ENCODE results near the gene SOD2.
"Not testable (repeated sequence)": the region's sequence is repeated elsewhere in the genome, so short reads cannot be mapped to it uniquely, and the experiment has no call there.

Gene SOD2

DNA sequence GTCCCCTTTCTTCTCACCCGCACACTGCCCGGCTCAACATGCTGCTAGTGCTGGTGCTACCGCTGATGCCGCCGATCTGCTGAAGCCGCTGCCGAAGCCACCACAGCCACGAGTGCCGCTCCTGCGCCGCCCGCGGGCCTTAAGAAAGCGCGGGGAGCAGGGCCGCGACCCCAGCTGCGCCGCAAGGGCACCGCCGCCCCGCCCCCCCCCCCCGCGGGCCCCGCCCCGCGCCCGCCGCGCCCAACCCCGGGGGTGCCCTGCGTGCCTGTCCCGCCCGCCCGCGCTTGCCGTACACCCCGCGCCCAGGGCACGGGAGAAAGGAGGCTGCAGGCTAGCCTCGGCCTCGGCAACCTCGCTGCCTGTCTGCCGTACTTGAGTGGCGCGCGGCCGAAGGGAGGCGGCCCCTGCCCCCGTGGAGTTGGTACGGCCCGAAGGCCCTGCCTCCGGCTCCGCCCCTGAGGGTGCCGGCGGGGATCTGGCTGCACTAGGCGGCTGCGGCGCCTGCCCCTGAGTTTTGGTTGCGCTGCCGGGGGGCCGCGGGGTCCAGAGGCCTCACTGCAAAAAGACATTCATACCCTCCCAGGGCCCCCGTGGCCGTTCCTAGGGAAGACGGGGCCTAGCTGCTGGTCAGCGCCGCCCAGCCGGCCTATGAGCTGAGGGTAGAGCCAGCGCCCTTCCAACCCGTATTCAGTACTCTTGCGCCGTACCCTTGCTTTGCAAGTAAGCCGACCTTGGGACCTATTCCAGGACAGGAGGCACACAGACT lies at the start of gene SOD2:
Gene SOD2 (minus strand): TSS at position 114 of the 766 bp plus-strand sequence. CDS start 74 bp downstream, at position 40.
- peak; percentile 61 for DNase-seq (ENCODE audit: low read depth, low spot score)

DNA sequence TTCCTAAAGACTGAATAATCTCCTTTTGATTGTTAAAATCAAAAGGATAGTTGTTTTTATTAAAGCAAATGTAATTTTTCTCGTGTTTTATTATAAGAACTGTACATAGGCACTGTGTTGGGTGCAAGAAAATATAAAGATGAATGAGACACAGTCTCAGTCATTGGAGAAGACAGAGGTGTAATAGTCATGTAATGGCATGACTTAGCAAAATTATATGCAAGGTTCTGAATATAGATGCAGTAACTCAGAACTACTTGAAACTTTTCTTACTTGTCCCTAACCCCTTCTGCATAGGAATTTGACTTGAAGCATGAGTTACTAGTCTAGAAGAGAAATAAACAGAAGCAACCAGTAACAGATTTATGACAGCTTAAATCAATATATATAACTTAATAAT lies 49.1 kb upstream of the SOD2 start:
- no peak for DNase-seq (ENCODE audit: low read depth, low spot score)

DNA sequence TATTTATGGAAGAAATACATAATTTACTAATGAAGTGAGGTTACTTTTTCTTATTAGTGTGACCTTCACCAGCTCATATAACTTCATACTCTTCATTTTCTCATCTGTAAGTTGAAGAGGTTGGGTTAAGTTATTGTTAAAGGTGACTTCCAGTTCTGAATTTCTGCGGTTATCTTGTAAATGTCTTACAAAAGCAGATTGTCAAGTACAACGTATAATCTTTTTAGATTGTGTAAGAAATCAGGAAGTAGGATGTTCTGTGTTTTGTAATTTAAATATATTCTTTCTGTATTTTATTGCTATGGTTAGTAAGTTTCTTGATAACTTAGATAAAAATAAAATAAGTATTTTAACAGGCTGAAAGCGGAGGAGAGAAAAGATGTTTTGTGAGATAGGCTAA lies 46.3 kb upstream of the SOD2 start:
- DNase-seq (ENCODE audit: low read depth, low spot score), result no peak

DNA sequence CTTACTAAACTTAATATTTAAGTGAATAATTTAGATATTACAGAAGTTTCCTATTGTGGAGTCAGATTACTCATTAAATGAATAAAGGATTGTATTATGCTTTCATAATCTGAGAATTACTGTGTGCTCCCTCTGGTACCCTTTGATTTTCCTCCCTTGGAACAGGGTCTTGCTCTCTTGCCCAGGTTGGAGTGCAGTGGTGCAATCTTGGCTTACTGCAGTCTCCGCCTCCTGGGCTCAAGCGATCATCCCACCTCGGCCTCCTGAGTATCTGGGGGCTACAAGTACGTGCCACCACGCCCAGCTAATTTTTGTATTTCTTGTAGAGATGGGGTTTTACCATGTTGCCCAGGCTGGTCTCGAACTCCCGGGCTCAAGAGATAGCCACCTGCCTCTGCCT lies 43.9 kb upstream of the SOD2 start:
- DNase-seq (ENCODE audit: low read depth, low spot score), result no peak

DNA sequence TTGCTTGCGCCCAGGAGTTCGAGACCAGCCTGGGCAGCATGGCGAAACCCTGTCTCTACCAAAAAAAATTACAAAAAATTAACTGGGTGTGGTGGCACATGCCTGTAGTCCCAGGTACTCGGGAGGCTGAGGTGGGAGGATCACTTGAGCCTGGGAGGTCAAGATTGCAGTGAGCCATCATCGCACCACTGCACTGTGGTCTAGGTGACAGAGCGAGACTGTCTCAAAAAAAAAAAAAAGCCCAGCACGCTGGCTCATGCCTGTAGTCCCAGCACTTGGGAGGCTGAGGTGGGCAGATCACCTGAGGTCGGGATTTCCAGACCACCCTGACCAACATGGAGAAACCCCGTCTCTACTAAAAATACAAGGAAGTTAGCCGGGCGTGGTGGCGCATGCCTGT lies 40.4 kb upstream of the SOD2 start:
- not testable (repeated sequence) for DNase-seq (ENCODE audit: low read depth, low spot score)

DNA sequence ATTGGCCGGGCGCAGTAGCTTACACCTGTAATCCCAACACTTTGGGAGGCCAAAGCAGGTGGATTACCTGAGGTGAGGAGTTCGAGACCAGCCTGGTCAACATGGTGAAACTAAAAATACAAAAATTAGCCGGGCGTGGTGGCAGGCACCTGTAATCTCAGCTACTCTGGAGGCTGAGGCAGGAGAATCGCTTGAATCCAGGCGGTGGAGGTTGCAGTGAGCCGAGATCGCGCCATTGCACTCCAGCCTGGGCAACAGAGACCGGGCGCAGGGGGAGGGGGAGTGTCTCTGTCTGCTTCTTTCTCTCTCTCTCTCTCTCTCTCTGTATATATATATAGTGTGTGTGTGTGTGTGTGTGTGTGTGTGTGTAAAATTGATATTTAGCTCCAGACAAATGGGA lies 39.5 kb upstream of the SOD2 start:
- not testable (repeated sequence) for DNase-seq (ENCODE audit: low read depth, low spot score)

DNA sequence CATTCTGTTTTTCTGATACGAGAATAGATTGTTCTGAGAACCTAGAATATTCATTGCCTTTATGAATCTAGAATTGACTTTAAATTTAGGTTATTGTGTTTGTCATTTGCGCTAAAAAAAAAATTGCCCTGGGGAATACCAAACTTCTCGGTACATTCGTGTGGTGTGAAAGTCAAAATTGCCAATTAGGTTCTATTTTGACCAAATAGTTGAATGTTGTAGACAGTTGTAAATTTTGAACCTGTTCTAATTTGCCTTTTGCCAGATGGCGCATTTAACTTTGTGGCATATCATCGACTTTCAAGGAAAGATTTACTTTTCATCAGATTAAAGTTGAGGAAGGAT lies 37.3 kb upstream of the SOD2 start:
- no peak for DNase-seq (ENCODE audit: low read depth, low spot score)

DNA sequence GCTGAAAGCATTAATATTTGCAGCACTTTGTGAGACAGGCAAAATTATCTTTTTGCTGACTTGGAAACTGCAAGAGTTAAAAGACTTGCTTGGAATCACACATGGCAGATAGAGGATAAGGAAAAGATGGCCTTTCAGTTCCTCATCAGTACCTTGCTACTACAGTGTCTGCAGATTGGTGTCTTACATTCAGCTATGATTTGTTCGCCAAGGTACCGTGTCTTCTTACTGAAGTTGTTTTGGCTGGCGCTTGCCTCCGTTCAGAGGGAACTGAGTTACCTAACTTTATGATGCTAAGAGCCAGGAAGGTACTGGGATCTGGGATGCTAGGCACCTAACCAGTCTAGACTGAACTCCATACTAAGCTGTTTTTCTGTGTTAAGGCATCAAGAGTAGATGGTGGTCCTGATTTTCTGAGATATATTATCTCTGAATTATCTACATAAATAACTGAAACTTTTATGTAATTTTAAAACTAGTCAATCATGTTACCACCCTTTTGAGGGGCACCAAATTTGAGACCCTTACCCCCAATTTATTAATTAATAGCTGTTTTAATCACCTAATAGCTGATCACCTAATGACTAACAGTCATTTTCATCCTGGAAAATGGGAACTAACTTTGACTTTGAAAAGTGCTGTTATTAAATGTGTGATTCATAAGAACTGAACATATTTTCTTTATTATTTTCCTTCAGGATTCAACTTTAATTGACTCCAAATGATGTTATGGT lies 36.7 kb upstream of the SOD2 start:
- no peak for DNase-seq (ENCODE audit: low read depth, low spot score)

DNA sequence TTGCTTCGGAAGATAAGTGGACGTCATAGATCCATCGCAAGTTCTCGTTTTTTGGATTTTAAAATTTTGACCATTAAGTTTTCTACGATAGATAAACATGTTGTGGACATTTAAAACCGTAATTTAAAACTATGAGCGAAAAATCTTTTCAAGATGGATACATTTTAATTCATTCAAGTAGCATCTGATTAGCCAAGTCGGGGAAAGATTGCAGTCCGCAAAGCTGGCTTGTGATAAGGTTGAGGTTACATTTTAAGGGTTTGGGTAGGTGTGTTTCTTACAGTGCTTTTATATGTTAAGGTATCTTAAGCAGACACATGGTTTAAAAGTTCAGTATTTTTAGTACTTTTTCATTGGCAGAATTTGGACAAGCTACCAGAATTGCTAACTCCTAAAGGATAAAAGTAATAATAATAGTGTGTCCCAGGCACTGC lies 35.5 kb upstream of the SOD2 start:
- DNase-seq (ENCODE audit: low read depth, low spot score), result no peak

DNA sequence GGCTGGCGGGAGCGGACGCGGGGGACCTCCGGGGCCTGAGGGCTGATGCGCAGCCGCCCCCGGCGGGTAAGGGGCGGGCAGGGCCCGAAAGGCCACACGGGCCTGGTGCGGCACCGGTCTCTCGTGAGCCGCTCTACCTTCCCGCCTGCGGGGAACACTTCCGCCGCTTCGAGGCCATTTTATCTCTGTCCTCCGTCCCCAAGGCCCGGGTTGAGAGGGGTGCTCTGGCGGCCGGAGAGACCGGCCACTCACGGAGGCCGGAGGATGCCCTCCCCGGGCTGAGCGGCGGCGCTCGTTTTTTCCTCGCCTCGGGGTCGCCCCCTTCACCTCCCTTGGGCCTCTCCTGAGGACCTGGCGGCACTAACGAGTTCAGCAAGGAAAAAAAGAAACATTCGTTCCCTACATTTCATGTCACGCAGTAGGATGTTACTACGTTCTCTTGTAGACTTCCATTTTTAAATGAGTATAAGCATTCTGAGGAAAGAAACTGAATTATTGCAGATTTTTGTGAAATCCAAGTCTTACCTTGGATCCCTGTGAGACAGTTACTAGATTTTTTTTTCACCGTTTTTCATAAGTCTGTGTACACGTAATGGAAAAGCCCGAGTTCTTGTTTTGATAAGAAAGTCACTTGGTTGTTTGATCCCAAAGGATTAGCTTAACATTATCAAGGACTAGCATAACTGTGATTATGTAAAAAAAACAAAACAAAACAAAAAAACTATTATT lies 34.8 kb upstream of the SOD2 start:
- no peak for DNase-seq (ENCODE audit: low read depth, low spot score)

DNA sequence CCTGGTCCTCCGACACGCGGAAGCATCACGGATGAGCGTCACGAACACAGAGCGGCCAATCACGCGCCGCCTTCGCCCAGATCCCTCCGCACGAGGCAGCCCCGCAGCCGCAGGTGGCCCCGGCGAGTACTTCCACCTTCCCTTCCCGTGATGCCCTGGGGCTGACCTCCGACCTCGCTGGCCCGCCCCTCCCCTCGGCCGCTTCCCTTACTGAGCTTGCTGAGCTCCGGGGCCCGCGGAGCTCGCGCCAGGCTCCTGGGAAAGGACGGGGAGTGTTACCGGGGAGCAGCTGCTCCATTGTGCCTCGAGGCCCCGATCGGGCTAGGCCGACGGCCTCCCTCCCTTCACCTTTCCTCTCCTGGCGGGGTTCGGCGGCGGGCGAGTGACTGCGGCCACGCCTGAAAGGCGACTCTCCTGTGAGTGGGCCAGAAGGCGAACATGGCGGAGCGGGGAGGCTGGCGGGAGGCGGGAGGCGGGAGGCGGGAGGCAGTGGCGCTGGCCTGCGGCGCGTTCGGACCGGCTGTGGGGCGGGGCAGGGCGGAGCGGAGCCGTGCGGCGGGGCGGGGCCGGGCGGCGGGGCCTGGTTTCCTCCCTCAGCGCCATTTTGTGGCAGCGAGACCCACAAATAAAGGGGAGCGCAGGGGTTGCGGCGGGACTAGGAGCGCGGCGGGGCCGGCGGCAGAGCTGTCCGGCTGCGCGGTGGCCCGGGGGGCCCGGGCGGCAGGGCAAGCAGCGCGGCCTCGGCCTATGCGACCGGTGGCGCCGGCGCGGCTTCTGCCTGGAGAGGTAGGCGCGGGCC lies 34.1 kb upstream of the SOD2 start, which contains the start of gene WTAP:
Gene WTAP (plus strand): TSS at position 589 of the 799 bp plus-strand sequence. CDS start 8,760 bp downstream, outside the sequence.
- peak; percentile 92 for DNase-seq (ENCODE audit: low read depth, low spot score)

DNA sequence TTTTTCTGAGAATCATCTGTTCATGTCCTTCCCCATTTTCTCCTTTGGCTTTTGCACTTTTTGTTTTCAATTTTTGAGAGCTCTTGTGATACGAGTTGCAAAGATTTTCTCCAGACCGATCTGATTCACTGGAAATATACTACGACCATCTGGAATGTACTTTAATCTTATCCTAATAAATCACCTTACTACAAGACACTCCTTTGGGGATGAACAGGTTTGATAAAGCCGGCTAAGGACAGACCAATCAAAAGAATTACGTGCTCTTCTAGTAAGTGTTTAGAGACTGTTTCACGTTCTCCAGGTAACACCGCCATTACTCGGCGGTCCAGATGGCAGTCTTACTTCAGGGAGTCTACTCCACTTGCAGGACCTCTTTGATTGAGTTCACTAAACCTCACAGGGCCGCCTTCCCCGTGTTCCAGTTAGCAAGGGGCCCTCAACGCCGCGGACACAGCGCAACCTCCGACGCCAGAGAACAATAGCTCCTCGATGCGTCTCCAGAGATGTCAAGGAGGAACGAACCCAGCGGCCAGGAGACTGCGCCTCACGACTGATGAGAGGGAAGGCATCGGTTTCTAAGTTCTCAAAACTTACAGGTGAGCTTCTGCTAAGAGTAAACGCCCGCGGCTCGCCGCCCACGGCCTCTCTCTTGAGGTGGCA lies 33.3 kb upstream of the SOD2 start:
- DNase-seq (ENCODE audit: low read depth, low spot score), result no peak

DNA sequence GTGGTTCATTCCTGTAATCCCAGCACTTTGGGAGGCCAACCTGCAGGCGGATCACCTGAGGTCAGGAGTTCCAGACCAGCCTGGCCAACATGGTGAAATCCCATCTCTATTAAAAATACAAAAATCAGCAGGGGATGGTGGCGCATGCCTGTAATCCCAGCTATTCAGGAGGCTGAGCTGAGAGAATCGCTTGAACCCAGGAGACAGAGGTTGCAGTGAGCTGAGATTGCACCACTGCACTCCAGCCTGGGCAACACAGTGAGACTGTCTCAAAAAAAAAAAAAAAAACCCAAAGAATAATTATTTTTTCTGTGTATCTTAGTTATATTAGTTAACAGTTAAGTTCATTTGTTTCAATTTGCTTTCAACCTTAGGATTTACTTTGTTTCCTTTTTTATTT lies 32.2 kb upstream of the SOD2 start:
- DNase-seq (ENCODE audit: low read depth, low spot score), result not testable (repeated sequence)

DNA sequence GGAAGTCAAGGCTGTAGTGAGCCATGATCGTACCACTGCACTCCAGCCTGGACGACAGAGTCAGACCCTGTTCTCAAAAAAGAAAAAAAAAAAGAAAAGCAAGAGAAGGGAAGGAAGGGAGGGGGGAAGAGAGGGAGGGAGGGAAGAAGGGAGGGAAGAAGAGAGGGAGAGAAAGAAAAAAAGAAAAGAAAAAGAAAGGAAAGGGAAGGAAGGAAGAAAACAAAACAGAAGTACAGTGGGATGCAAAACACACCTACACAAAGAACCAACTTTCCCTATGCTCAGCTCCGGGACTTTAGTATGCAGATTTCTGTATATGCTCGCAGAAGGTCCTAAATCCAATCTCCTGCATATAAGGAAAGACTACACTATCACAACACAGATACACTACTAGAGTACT lies 31.7 kb upstream of the SOD2 start:
- DNase-seq (ENCODE audit: low read depth, low spot score), result no peak

DNA sequence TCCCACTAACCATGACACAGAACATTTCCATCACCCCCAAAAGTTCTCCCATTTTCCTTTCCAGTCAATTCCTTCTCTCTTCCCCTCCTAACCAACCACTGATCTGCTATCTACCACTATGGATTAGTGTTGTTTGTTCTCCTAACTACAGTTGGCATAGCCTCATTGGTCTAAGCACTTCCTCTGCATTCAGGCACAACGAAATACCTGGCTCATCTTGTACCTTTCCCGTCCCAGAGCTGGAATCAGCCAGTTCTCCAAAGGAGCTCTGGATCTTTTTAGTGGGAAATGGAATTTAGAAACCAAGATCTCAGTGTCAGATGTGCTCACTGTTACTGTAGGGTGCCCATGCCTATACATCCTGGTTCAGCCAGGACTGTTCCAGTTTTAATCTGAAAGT lies 30.2 kb upstream of the SOD2 start:
- no peak for DNase-seq (ENCODE audit: low read depth, low spot score)

DNA sequence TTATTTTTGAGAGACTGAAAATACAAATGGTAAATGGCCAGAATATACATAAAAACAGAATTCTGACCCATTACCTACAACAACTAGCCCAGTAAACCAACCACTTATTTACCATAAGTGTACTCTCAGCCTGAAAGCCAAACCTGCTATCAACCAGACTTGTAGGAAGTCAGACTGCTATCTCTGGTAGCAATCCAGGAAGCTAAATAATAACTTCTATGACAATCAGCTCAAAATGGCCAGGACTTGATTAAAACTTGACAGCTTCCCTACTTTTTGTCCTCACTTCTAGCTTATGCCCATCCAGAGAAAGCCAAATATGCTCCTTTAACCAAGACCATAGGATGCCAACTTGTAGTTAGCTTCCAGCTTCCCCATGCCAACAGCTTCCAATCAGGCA lies 29.6 kb upstream of the SOD2 start:
- no peak for DNase-seq (ENCODE audit: low read depth, low spot score)

DNA sequence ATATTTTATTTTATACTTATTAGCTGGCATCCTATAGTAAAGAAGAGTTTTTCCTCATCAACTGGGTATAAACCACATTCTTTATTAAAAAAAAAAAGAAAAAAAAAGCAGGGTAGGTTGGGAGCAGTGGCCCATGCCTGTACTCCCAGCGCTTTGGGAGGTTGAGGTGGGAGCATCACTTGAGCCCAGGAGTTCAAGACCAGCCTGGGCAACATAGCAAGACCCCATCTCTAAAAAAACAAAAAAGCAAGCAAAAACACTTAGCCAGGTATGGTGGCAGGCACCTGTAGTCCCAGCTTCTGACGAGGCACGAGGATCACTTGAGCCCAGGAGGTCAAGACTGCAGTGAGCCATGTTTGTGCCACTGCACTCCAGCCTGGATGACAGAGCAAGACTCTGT lies 28.9 kb upstream of the SOD2 start:
- DNase-seq (ENCODE audit: low read depth, low spot score), result not testable (repeated sequence)

DNA sequence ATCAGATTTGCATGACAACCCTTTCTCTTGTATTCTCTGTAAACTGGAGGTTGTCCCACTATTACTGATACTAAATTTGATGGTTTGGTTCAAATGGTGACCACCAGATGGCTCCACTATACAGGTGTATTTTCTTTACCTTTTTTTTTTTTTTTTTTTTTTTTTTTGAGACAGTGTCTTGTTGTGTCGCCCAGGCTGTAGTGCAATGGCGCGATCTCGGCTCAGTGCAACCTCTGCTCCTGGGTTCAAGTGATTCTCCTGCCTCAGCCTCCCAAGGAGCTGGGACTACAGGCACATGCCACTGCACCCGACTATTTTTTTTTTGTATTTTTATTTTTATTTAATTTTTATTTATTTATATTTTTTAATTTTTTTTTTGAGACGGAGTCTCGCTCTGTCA lies 27.7 kb upstream of the SOD2 start:
- DNase-seq (ENCODE audit: low read depth, low spot score), result no peak

DNA sequence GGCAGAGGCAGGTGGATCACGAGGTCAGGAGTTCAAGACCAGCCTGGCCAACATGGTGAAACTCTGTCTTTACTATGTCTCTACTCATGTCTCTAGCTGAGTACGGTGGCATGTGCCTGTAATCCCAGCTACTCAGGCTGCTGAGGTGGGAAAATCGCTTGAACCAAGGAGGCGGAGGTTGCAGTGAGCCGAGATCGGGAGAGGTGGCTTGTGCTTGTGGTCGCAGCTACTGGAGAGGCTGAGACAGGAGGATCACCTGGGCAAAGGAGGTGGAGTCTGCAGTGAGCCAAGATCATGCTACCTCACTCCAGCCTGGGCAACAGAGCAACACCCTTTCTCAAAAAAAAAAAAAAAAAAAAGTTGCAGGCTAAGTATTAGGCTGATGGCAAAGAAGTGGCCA lies 26.2 kb upstream of the SOD2 start:
- no peak for DNase-seq (ENCODE audit: low read depth, low spot score)

DNA sequence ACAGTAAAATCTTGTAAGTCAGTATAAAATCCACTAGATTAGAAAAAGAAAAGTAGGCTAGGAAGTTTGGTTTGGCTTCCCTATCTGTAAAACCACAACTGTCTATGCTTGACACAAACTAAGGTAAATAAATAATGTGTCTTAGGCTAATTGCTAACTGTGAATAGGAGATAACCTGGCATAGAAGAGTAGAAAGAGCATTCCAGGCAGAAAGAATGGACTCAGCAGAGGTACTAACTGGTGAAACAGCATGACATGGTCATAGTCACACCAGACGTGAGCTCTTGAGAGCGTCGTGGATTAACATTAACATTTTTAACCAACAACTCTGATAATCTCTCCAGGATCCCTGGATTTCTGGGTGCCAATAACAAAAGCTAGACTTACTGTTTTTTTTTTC lies 25.6 kb upstream of the SOD2 start:
- DNase-seq (ENCODE audit: low read depth, low spot score), result no peak

All from activated naive CD8-positive, alpha-beta T cell treated with anti-CD3 and anti-CD28 coated beads, Interleukin-2, amount 50 U/mL, for 16 hours (primary cell).